GM12878 (cell line): Measurements from ENCODE around the gene SHC4. TPM values are rescaled to one million over a fixed set of nuclear protein-coding genes. Genes with fewer than 3 reads are reported as not detected.

Source experiments
- ATAC-seq: fragments of 200-7000 bp; cut with Tn5 transposase; 3 replicates; pipeline ENCODE4 v1.9.1; 2020; ENCODE audit warnings: mild to moderate bottlenecking, moderate library complexity
- BruUV-seq: library from RNA; stranded (reverse); fragments of 400-500 nt; replicated peaks from 2 replicates; lab custom pipeline; 2021; lab: Mats Ljungman, UMichigan
- CTCF ChIA-PET: fragments of 300-600 bp; sonication (Branson Sonifier 250); formaldehyde crosslinking; extraction: SDS; loops from one replicate; lab custom pipeline; 2021; ENCODE audit warnings: inconsistent platforms; lab: Yijun Ruan, JAX
- POLR2A ChIA-PET: fragments of 350-600 bp; formaldehyde crosslinking; extraction: SDS; loops from one replicate; lab custom pipeline; 2021; ENCODE audit warnings: inconsistent platforms; lab: Charles Lee
- RAD21 ChIA-PET: fragments of 300-600 bp; sonication (Branson Sonifier 250); formaldehyde crosslinking; loops from one replicate; lab custom pipeline; 2023; ENCODE audit warnings: antibody characterized with exemption; ENCODE audit not compliant: unreplicated experiment; lab: Charles Lee
- SMC1A ChIA-PET: fragments of 300-600 bp; sonication (Branson Sonifier 250); formaldehyde crosslinking; loops from one replicate; lab custom pipeline; 2023; ENCODE audit not compliant: unreplicated experiment, uncharacterized antibody; lab: Charles Lee
- DNase-seq: peaks from one replicate; pipeline ENCODE4 v3.0.0-alpha.2; 2011; ENCODE audit warnings: low read depth, low spot score
- FAIRE-seq: peaks from 3 replicates; lab custom pipeline; 2011; peaks lifted over from hg19 to GRCh38; lab: Jason Lieb, UNC
- H2AFZ ChIP-seq: 2 replicates; pipeline ENCODE4 v1.6.0; 2011; ENCODE audit warnings: low read depth, low read length, control low read depth; ENCODE audit not compliant: control insufficient read depth
- H3K27ac ChIP-seq: 2 replicates; pipeline ENCODE4 v1.5.1; 2011; ENCODE audit warnings: control low read depth; ENCODE audit not compliant: control insufficient read depth, insufficient read depth
- H3K27me3 ChIP-seq, 2 experiments: replicated peaks in 1 of 2; 2 replicates each; pipeline versions ENCODE4 v1.6.0 to v1.6.1; 2011; ENCODE audit warnings: low read length in 1 of 2; ENCODE audit not compliant: control insufficient read depth in 2 of 2, insufficient read depth in 2 of 2
- H3K36me3 ChIP-seq, 2 experiments: 2 replicates each; pipeline ENCODE4 v1.5.1; 2011; ENCODE audit warnings: low read length in 1 of 2; ENCODE audit not compliant: control insufficient read depth in 2 of 2, insufficient read depth in 2 of 2
- H3K4me1 ChIP-seq: 2 replicates; pipeline ENCODE4 v1.6.1; 2011; ENCODE audit warnings: mild to moderate bottlenecking, low read length, moderate library complexity, mixed read lengths; ENCODE audit not compliant: control insufficient read depth, insufficient read depth
- H3K4me2 ChIP-seq: 2 replicates; pipeline ENCODE4 v1.6.0; 2011; ENCODE audit warnings: control low read depth; ENCODE audit not compliant: control insufficient read depth, insufficient read depth
- H3K4me3 ChIP-seq: fragments of 200-600 bp; sonication (generic); 2 replicates; pipeline ENCODE4 v1.5.1; 2016
- H3K79me2 ChIP-seq: 2 replicates; pipeline ENCODE4 v1.6.0; 2011; ENCODE audit warnings: low read length; ENCODE audit not compliant: control insufficient read depth, insufficient read depth
- H3K9ac ChIP-seq: 2 replicates; pipeline ENCODE4 v1.8.0; 2011; ENCODE audit warnings: low read length, control low read depth, mixed read lengths; ENCODE audit not compliant: control insufficient read depth, insufficient read depth
- H3K9me3 ChIP-seq: replicated peaks from 3 replicates; pipeline ENCODE4 v1.5.1; 2011; ENCODE audit warnings: mild to moderate bottlenecking, low read length; ENCODE audit not compliant: control insufficient read depth, insufficient read depth
- H4K20me1 ChIP-seq: 2 replicates; pipeline ENCODE4 v1.6.0; 2011; ENCODE audit not compliant: control insufficient read depth, insufficient read depth
- BMI1 ChIP-seq: fragments of 450-650 bp; IDR thresholded peaks from 2 replicates; pipeline ENCODE4 v1.6.1; 2016; ENCODE audit warnings: mild to moderate bottlenecking, moderate library complexity, borderline replicate concordance
- EED ChIP-seq: sonication (generic); IDR thresholded peaks from 2 replicates; pipeline ENCODE4 v1.6.1; 2016; ENCODE audit warnings: antibody characterized with exemption, low read depth
- PAX8 ChIP-seq: fragments of 450-650 bp; IDR thresholded peaks from 2 replicates; pipeline ENCODE4 v1.6.1; 2017; ENCODE audit warnings: mild to moderate bottlenecking, moderate library complexity
- SRF ChIP-seq, 2 experiments: IDR thresholded peaks; 2 replicates each; pipeline ENCODE4 v1.6.1; 2011; ENCODE audit warnings: low read depth in 2 of 2, low read length in 2 of 2, mild to moderate bottlenecking in 1 of 2, moderate library complexity in 1 of 2
- TARDBP ChIP-seq: IDR thresholded peaks from 2 replicates; pipeline ENCODE4 v1.6.1; 2016; ENCODE audit warnings: borderline replicate concordance
- ZNF687 ChIP-seq: fragments of 450-650 bp; IDR thresholded peaks from 2 replicates; pipeline ENCODE4 v1.6.1; 2017; ENCODE audit warnings: mild to moderate bottlenecking, moderate library complexity
- WGBS: methylation state at CpG from one replicate; pipeline ENCODE4 v1.1.6; 2016; ENCODE audit warnings: low lambda C conversion rate; ENCODE audit not compliant: insufficient replicate concordance, insufficient coverage; ENCODE audit errors: missing lambda C conversion rate; 5-methylcytosine and 5-hydroxymethylcytosine counted together
- in situ Hi-C: fragments of 300-500 bp; cut with MboI; formaldehyde crosslinking; loops from 9 replicates; pipeline ENCODE4 v1.14.3; 2018; ENCODE audit warnings: mixed read lengths
- intact Hi-C: fragments of 100-400 bp; cut with micrococcal nuclease; formaldehyde crosslinking; loops from one replicate; pipeline ENCODE4 v1.14.2; 2022; ENCODE audit not compliant: unreplicated experiment
- polyA plus RNA-seq, 11 experiments: library from polyadenylated mRNA; depleted of rRNA in 4 of 11; unstranded in 6 of 11; stranded (reverse) in 5 of 11; fragments of >200 nt; fragmentation: Nextera tagmentation in 4 of 11; fragmentation: Illumina TruSeq in 1 of 11; extraction: Ambion mirVana in 4 of 11; extraction: Trizol in 1 of 11; gene quantifications; 1 replicate in 1 of 11; 2 replicates in 10 of 11; pipeline versions ENCODE4 v1.2.1 to v1.2.3, GENCODE V29; 2011 to 2016; ENCODE audit warnings: inconsistent platforms in 2 of 11, missing spikeins in 2 of 11, low read depth in 1 of 11
- total RNA-seq, 4 experiments: library from RNA; depleted of rRNA in 3 of 4; stranded (reverse); fragments of >200 nt in 3 of 4; fragmentation: Illumina TruSeq in 1 of 4; extraction: Trizol in 1 of 4; gene quantifications; 2 replicates each; pipeline versions ENCODE4 v1.2.1 to v1.2.3, GENCODE V29; 2013 to 2021

The SHC4 gene
- total and polyA plus RNA-seq, 10 of the 15 experiments (the other 5 are each of a cell fraction or from before 2014, with no cell fraction given): 0.04 to 0.87 (median 0.14) TPM

GRCh38 chr15:48777645-48778330 lies 185.9 kb downstream of the SHC4 start:
- ChIA-PET SMC1A (interaction anchor here (0.6 to 1.0 kb wide), 3 partner anchors 9 to 130 kb away, joined by 3 read pairs; no protein-coding TSS in a partner anchor), CTCF (interaction anchor here (1.4 to 1.5 kb wide), 2 partner anchors 33 to 426 kb away, joined by 3 to 4 read pairs; partner anchors contain the start of gene CEP152), RAD21 (interaction anchor here (1.1 kb wide), 1 partner anchor 11 kb away, joined by 3 read pairs; no protein-coding TSS in a partner anchor), POLR2A (no interaction called here)
- H3K4me3 ChIP-seq: no peak overlapping the region
- no peak for TF ChIP-seq EED
- no peak for TF ChIP-seq ZNF687
- no peak for TF ChIP-seq BMI1
- TF ChIP-seq TARDBP: no peak
- no peak for TF ChIP-seq SRF (IDR thresholded peaks at IDR 0.05; ENCODE audit: low read depth in 2 of 2, low read length in 2 of 2)
- no peak for TF ChIP-seq PAX8
- in situ Hi-C loops (no loop called here), intact Hi-C loops (no loop called here)
- H3K4me1 ChIP-seq: no peaks in the 10 kb centered on the region
- peaks cover 3 to 9% of the 10 kb centered on the region in 2 experiments for H3K36me3 ChIP-seq
- H3K9ac ChIP-seq: no peak overlapping the region
- H3K27me3 ChIP-seq: no peaks in the 10 kb centered on the region
- FAIRE-seq (no peak), ATAC-seq (no peak), DNase-seq (no peak)
- H3K9me3 ChIP-seq: peaks cover 2% of the 10 kb centered on the region; the same call in 1 of the 3 replicates
- H4K20me1 ChIP-seq: no peaks in the 10 kb centered on the region
- H3K27ac ChIP-seq: no peak overlapping the region
- no TSS peak for BruUV-seq
- H2AFZ ChIP-seq: no peak overlapping the region
- WGBS: 48% methylated on average over 1 of the region's 1 CpG
- no peak overlapping the region for H3K4me2 ChIP-seq
- no peaks in the 10 kb centered on the region for H3K79me2 ChIP-seq
